Measurements from ENCODE around the gene ALDH1L1. TPM values are rescaled to one million over a fixed set of nuclear protein-coding genes. Genes with fewer than 3 reads are reported as not detected.

The ALDH1L1 gene
- total RNA-seq, 1 experiment from 2014 or later: 0.36 TPM

- Histone ChIP-seq H3K36me3 (ENCODE audit: control insufficient read depth, insufficient read depth, low read length) (no peaks in the 10 kb centered on the region), H3K4me3 (ENCODE audit: low read depth in 2 of 2, low read length in 2 of 2) (no peak overlapping the region), H3K27ac (ENCODE audit: low read length) (no peak overlapping the region), H3K4me1 (ENCODE audit: control insufficient read depth, insufficient read depth, low read length) (0 out of 2 replicates have a peak, but pooled peaks cover 6% of the 10 kb centered on the region), H3K9me3 (ENCODE audit: control insufficient read depth, insufficient read depth, low read depth, low read length) (no peaks in the 10 kb centered on the region), H3K27me3 (ENCODE audit: control insufficient read depth, insufficient read depth, low read length) (peaks cover 20% of the 10 kb centered on the region)
- DNase-seq (ENCODE audit: low read depth, low spot score) (no peak), ATAC-seq (no peak)
- TF ChIP-seq REST (IDR thresholded peaks at IDR 0.05; ENCODE audit: insufficient read depth in 1 of 2, low read depth in 2 of 2, low read length in 1 of 2): no peak
- TF ChIP-seq SIN3A (IDR thresholded peaks at IDR 0.05; ENCODE audit: borderline replicate concordance, insufficient read depth, low read depth, low read length): no peak
- TF ChIP-seq TCF7L2 (IDR thresholded peaks at IDR 0.05; ENCODE audit: low read depth, low read length): no peak
- TF ChIP-seq CTCF (IDR thresholded peaks at IDR 0.05): no peak
- no peak for TF ChIP-seq POLR2AphosphoS5 (IDR thresholded peaks at IDR 0.05; ENCODE audit: low read depth, low read length)
- POLR2A ChIA-PET: no interaction called here
- CTCF ChIA-PET: interaction anchor here (0.6 kb wide), 2 partner anchors 89 to 588 kb away, joined by 3 to 7 read pairs; no protein-coding TSS in a partner anchor
- intact Hi-C loops (cut with micrococcal nuclease; ENCODE audit: unreplicated experiment): no loop called here
- in situ Hi-C loops (cut with HindIII; ENCODE audit: low pct_unique_long_range_greater_than_20kb, low sequenced_read_pairs): no loop called here
- no TSS peak for BruUV-seq (replicated peaks)
Observed at GRCh38 chr3:126210606-126211005, 30.2 kb upstream of the ALDH1L1 start.

- no peaks in the 10 kb centered on the region for H3K36me3 ChIP-seq (ENCODE audit: control insufficient read depth, insufficient read depth, low read length)
- intact Hi-C loops (cut with micrococcal nuclease; ENCODE audit: unreplicated experiment) (no loop called here), in situ Hi-C loops (cut with HindIII; ENCODE audit: low pct_unique_long_range_greater_than_20kb, low sequenced_read_pairs) (no loop called here)
- BruUV-seq (replicated peaks): no TSS peak
- no peaks in the 10 kb centered on the region for H3K9me3 ChIP-seq (ENCODE audit: control insufficient read depth, insufficient read depth, low read depth, low read length)
- TF ChIP-seq REST (IDR thresholded peaks at IDR 0.05; ENCODE audit: insufficient read depth in 1 of 2, low read depth in 2 of 2, low read length in 1 of 2): no peak
- TF ChIP-seq POLR2AphosphoS5 (IDR thresholded peaks at IDR 0.05; ENCODE audit: low read depth, low read length): no peak
- no peak for TF ChIP-seq CTCF (IDR thresholded peaks at IDR 0.05)
- TF ChIP-seq SIN3A (IDR thresholded peaks at IDR 0.05; ENCODE audit: borderline replicate concordance, insufficient read depth, low read depth, low read length): no peak
- no peak for TF ChIP-seq TCF7L2 (IDR thresholded peaks at IDR 0.05; ENCODE audit: low read depth, low read length)
- ChIA-PET POLR2A (no interaction called here), CTCF (no interaction called here)
- H3K4me3 ChIP-seq (ENCODE audit: low read depth in 2 of 2, low read length in 2 of 2): no peak overlapping the region
- H3K27me3 ChIP-seq (ENCODE audit: control insufficient read depth, insufficient read depth, low read length): peaks cover 12% of the 10 kb centered on the region
- H3K27ac ChIP-seq (ENCODE audit: low read length): no peak overlapping the region
- no peak for DNase-seq (ENCODE audit: low read depth, low spot score)
- no peak for ATAC-seq
- 0 out of 2 replicates have a peak, but pooled peaks cover 6% of the 10 kb centered on the region for H3K4me1 ChIP-seq (ENCODE audit: control insufficient read depth, insufficient read depth, low read length)
Observed at GRCh38 chr3:126209741-126210140, 29.4 kb upstream of the ALDH1L1 start.
